Measurements from ENCODE around the gene TPM2.

- no peak for TF ChIP-seq CTCF (IDR thresholded peaks at IDR 0.05; ENCODE audit: low read depth, low read length)
- no peak for TF ChIP-seq EZH2phosphoT487 (IDR thresholded peaks at IDR 0.05; ENCODE audit: low read depth)
Measured at GRCh38 chr9:35649431-35650340, 40.0 kb downstream of the TPM2 start.

Measured in OCI-LY3 (cell line).